ENCODE measurements around the gene ATP8B3. TPM values are rescaled to one million over a fixed set of nuclear protein-coding genes. Genes with fewer than 3 reads are reported as not detected.

Gene ATP8B3
- total and polyA plus RNA-seq, 2 experiments from 2014 or later: 2.1 to 6.0 TPM

GRCh38 chr19:1848399-1849131 is 36.5 kb upstream of the ATP8B3 start, which contains the start of gene REXO1:
REXO1 (minus strand) TSS chr19:1848483; CDS start chr19:1848358, 125 bp downstream.
- H3K36me3 ChIP-seq (ENCODE audit: insufficient read depth): no peaks in the 10 kb centered on the region
- no peak within 1 kb of the TSS for H2AFZ ChIP-seq
- H3K79me2 ChIP-seq (replicated peaks; ENCODE audit: insufficient read depth): peaks cover 45% of the 10 kb centered on the region
- DNase-seq (ENCODE audit: low spot score) (peak; percentile 97), ATAC-seq (peak; percentile 32)
- peak within 1 kb of the TSS; percentile 98 for H3K4me2 ChIP-seq
- peaks cover 3% of the 10 kb centered on the region; the same call in 1 of the 2 replicates for H3K4me1 ChIP-seq (ENCODE audit: insufficient read depth)
- 0 out of 3 replicates have a peak, but pooled peaks cover 2% of the 10 kb centered on the region for H3K9me3 Mint-ChIP-seq
- peaks cover 20% of the 10 kb centered on the region for H3F3A ChIP-seq (replicated peaks; ENCODE audit: low read depth)
- no peaks in the 10 kb centered on the region for H3K27me3 ChIP-seq (ENCODE audit: insufficient read depth)
- TF ChIP-seq ZNF331 (CRISPR knock-in tag; IDR thresholded peaks at IDR 0.05; ENCODE audit: low read depth) (no peak), CREB1 (CRISPR knock-in tag; IDR thresholded peaks at IDR 0.05; ENCODE audit: low read depth) (peak; percentile 12; the same call in 1 of the 2 replicates)
- TF ChIP-seq, protein P1, sequence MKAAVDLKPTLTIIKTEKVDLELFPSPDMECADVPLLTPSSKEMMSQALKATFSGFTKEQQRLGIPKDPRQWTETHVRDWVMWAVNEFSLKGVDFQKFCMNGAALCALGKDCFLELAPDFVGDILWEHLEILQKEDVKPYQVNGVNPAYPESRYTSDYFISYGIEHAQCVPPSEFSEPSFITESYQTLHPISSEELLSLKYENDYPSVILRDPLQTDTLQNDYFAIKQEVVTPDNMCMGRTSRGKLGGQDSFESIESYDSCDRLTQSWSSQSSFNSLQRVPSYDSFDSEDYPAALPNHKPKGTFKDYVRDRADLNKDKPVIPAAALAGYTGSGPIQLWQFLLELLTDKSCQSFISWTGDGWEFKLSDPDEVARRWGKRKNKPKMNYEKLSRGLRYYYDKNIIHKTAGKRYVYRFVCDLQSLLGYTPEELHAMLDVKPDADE (IDR thresholded peaks at IDR 0.05): peak; percentile 49
- TF ChIP-seq, protein P2, sequence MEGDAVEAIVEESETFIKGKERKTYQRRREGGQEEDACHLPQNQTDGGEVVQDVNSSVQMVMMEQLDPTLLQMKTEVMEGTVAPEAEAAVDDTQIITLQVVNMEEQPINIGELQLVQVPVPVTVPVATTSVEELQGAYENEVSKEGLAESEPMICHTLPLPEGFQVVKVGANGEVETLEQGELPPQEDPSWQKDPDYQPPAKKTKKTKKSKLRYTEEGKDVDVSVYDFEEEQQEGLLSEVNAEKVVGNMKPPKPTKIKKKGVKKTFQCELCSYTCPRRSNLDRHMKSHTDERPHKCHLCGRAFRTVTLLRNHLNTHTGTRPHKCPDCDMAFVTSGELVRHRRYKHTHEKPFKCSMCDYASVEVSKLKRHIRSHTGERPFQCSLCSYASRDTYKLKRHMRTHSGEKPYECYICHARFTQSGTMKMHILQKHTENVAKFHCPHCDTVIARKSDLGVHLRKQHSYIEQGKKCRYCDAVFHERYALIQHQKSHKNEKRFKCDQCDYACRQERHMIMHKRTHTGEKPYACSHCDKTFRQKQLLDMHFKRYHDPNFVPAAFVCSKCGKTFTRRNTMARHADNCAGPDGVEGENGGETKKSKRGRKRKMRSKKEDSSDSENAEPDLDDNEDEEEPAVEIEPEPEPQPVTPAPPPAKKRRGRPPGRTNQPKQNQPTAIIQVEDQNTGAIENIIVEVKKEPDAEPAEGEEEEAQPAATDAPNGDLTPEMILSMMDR (conservative IDR thresholded peaks at IDR 0.05; ENCODE audit: low read depth in 2 of 2): peak; percentile 86 to 88
- H3K4me1 Mint-ChIP-seq: peaks cover 38% of the 10 kb centered on the region
- H4K20me1 ChIP-seq (replicated peaks; ENCODE audit: insufficient read depth): peaks cover 15% of the 10 kb centered on the region
- peak within 1 kb of the TSS; percentile 90 for H3K4me3 Mint-ChIP-seq
- no peaks in the 10 kb centered on the region for H3K9me2 ChIP-seq (ENCODE audit: insufficient read depth)
- peak within 1 kb of the TSS; percentile 96 for H3K27ac ChIP-seq (ENCODE audit: low read depth)
- peak within 1 kb of the TSS; percentile 96 for H3K4me3 ChIP-seq
- peak within 1 kb of the TSS; percentile 94 for H3K27ac Mint-ChIP-seq
- H3K36me3 Mint-ChIP-seq (ENCODE audit: low read depth): peaks cover 2% of the 10 kb centered on the region; the same call in 2 of the 3 replicates
- peaks cover 28% of the 10 kb centered on the region for H3K27me3 Mint-ChIP-seq (ENCODE audit: insufficient read depth, low read depth, poor library complexity)

DNA sequence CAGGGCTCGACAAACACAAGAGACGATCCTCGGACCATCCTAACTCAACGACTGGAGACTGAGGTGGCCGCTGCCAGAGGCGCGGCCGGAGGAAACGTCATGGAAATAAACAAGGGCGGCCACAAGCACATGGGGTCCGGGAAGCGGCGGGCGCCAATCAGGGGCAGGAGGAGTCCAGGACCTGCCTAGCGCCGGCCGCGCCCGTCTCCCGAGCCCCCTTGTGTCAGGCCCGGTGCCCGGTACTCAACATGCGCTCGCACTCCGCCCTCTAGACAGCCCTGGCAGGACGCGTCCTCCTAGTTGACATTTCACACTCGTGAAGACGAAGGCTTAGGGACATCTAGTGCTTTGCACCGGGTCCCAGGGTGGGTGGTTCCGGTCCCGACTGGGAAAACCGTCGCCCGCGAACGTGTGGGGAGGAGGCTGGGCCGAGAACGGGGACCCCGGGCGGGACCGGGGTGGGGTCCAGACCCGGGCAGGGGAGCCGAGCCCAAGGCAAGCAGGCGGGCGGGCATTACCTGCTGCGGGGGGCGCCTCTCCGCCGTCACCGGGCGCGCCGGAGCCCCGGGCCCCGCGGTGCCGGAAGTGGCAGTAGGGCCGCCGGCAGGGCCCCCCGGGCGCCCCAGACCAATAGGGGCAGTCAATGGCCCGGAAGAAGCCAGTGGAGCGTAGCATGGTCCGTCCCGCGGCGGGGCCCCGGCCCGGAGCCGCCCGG is 35.8 kb upstream of the ATP8B3 start:
- peaks cover 15% of the 10 kb centered on the region for H4K20me1 ChIP-seq (replicated peaks; ENCODE audit: insufficient read depth)
- H2AFZ ChIP-seq: no peak overlapping the region

More for the DNA sequence above, 35.8 kb upstream of the ATP8B3 start:
- H3K27ac Mint-ChIP-seq: peak overlapping the region; percentile 94
- H3K4me1 Mint-ChIP-seq: peaks cover 32% of the 10 kb centered on the region
- peak; percentile 36; the same call in 1 of the 2 replicates for TF ChIP-seq CREB1 (CRISPR knock-in tag; IDR thresholded peaks at IDR 0.05; ENCODE audit: low read depth)
- TF ChIP-seq, protein P1 (IDR thresholded peaks at IDR 0.05): no peak
- no peak for TF ChIP-seq NANOG (IDR thresholded peaks at IDR 0.05; ENCODE audit: borderline replicate concordance)
- no peak for TF ChIP-seq STAT1 (IDR thresholded peaks at IDR 0.05; ENCODE audit: unreplicated experiment)
- no peak for TF ChIP-seq EZH2 (IDR thresholded peaks at IDR 0.05; ENCODE audit: low read depth, unreplicated experiment)
- peaks cover 24% of the 10 kb centered on the region for H3K27me3 Mint-ChIP-seq (ENCODE audit: insufficient read depth, low read depth, poor library complexity)
- peak; percentile 7; the same call in 2 of the 3 replicates for ATAC-seq
- peak overlapping the region; percentile 90 for H3K4me3 Mint-ChIP-seq
- Histone ChIP-seq H3K4me2 (peak overlapping the region; percentile 98), H3K4me1 (ENCODE audit: insufficient read depth) (peaks cover 3% of the 10 kb centered on the region; the same call in 1 of the 2 replicates), H3K9me2 (ENCODE audit: insufficient read depth) (no peaks in the 10 kb centered on the region), H3K4me3 (peak overlapping the region; percentile 96), H3K79me2 (replicated peaks; ENCODE audit: insufficient read depth) (peaks cover 52% of the 10 kb centered on the region), H3K27ac (ENCODE audit: low read depth) (peak overlapping the region; percentile 74), H3K36me3 (ENCODE audit: insufficient read depth) (no peaks in the 10 kb centered on the region), H3F3A (replicated peaks; ENCODE audit: low read depth) (peaks cover 18% of the 10 kb centered on the region), H3K27me3 (ENCODE audit: insufficient read depth) (no peaks in the 10 kb centered on the region)
- H3K36me3 Mint-ChIP-seq (ENCODE audit: low read depth): no peaks in the 10 kb centered on the region; the same call in 2 of the 3 replicates
- 0 out of 3 replicates have a peak, but pooled peaks cover 2% of the 10 kb centered on the region for H3K9me3 Mint-ChIP-seq
- DNase-seq (ENCODE audit: low spot score): peak; percentile 76

Data from GM23338 (cell line).